ENCODE data around the gene KRT222.

KRT222 gene

GRCh38 chr17:40695874-40696472, 31.0 kb upstream of the KRT222 start:
- Histone ChIP-seq H3K9me3 (ENCODE audit: low read length) (no peaks in the 10 kb centered on the region), H2AFZ (ENCODE audit: low read length) (no peak overlapping the region), H3K4me2 (ENCODE audit: low read length) (no peak overlapping the region), H3K9me2 (ENCODE audit: low read depth, low read length) (no peaks in the 10 kb centered on the region), H3K79me2 (ENCODE audit: insufficient read depth, low read length) (no peaks in the 10 kb centered on the region), H3F3A (ENCODE audit: insufficient read depth, low read length) (no peaks in the 10 kb centered on the region), H3K27me3 (ENCODE audit: insufficient read depth, low read length) (no peaks in the 10 kb centered on the region), H3K27ac (ENCODE audit: low read depth, low read length, poor library complexity, severe bottlenecking) (no peak overlapping the region), H3K36me3 (ENCODE audit: insufficient read depth, low read length) (no peaks in the 10 kb centered on the region), H4K20me1 (ENCODE audit: insufficient read depth, low read length) (no peaks in the 10 kb centered on the region), H3K4me3 (ENCODE audit: low read depth, low read length, poor library complexity, severe bottlenecking) (no peak overlapping the region), H3K9ac (ENCODE audit: low read length) (no peak overlapping the region), H3K4me1 (ENCODE audit: insufficient read depth, low read length, severe bottlenecking) (no peaks in the 10 kb centered on the region)
- TF ChIP-seq CTCF (IDR thresholded peaks at IDR 0.05; ENCODE audit: low read length) (no peak), EZH2 (IDR thresholded peaks at IDR 0.05; ENCODE audit: borderline replicate concordance, low read length) (no peak)

GRCh38 chr17:40694584-40694983, 29.6 kb upstream of the KRT222 start:
- Histone ChIP-seq H3F3A (ENCODE audit: insufficient read depth, low read length) (no peaks in the 10 kb centered on the region), H3K79me2 (ENCODE audit: insufficient read depth, low read length) (no peaks in the 10 kb centered on the region), H3K9ac (ENCODE audit: low read length) (no peak overlapping the region), H3K27ac (ENCODE audit: low read depth, low read length, poor library complexity, severe bottlenecking) (no peak overlapping the region), H3K4me2 (ENCODE audit: low read length) (no peak overlapping the region), H2AFZ (ENCODE audit: low read length) (no peak overlapping the region), H3K27me3 (ENCODE audit: insufficient read depth, low read length) (no peaks in the 10 kb centered on the region), H3K4me3 (ENCODE audit: low read depth, low read length, poor library complexity, severe bottlenecking) (no peak overlapping the region), H3K4me1 (ENCODE audit: insufficient read depth, low read length, severe bottlenecking) (no peaks in the 10 kb centered on the region), H3K9me3 (ENCODE audit: low read length) (no peaks in the 10 kb centered on the region), H3K9me2 (ENCODE audit: low read depth, low read length) (no peaks in the 10 kb centered on the region), H4K20me1 (ENCODE audit: insufficient read depth, low read length) (no peaks in the 10 kb centered on the region), H3K36me3 (ENCODE audit: insufficient read depth, low read length) (no peaks in the 10 kb centered on the region)
- TF ChIP-seq EZH2 (IDR thresholded peaks at IDR 0.05; ENCODE audit: borderline replicate concordance, low read length) (no peak), CTCF (IDR thresholded peaks at IDR 0.05; ENCODE audit: low read length) (no peak)

GRCh38 chr17:40687106-40687505, 22.1 kb upstream of the KRT222 start:
- Histone ChIP-seq H3F3A (ENCODE audit: insufficient read depth, low read length) (no peaks in the 10 kb centered on the region), H3K4me2 (ENCODE audit: low read length) (no peak overlapping the region), H3K4me3 (ENCODE audit: low read depth, low read length, poor library complexity, severe bottlenecking) (no peak overlapping the region), H3K9me3 (ENCODE audit: low read length) (no peaks in the 10 kb centered on the region), H3K4me1 (ENCODE audit: insufficient read depth, low read length, severe bottlenecking) (no peaks in the 10 kb centered on the region), H3K27ac (ENCODE audit: low read depth, low read length, poor library complexity, severe bottlenecking) (no peak overlapping the region), H3K79me2 (ENCODE audit: insufficient read depth, low read length) (no peaks in the 10 kb centered on the region), H3K9me2 (ENCODE audit: low read depth, low read length) (no peaks in the 10 kb centered on the region), H3K27me3 (ENCODE audit: insufficient read depth, low read length) (no peaks in the 10 kb centered on the region), H4K20me1 (ENCODE audit: insufficient read depth, low read length) (no peaks in the 10 kb centered on the region), H2AFZ (ENCODE audit: low read length) (no peak overlapping the region), H3K9ac (ENCODE audit: low read length) (no peak overlapping the region), H3K36me3 (ENCODE audit: insufficient read depth, low read length) (no peaks in the 10 kb centered on the region)
- TF ChIP-seq CTCF (IDR thresholded peaks at IDR 0.05; ENCODE audit: low read length): no peak
- no peak for TF ChIP-seq EZH2 (IDR thresholded peaks at IDR 0.05; ENCODE audit: borderline replicate concordance, low read length)

All from OCI-LY1 (cell line).